ENCODE results near the gene LCN15.
A peak's percentile ranks its signal among the peaks of the same experiment; 100 is the strongest.

The LCN15 gene

DNA sequence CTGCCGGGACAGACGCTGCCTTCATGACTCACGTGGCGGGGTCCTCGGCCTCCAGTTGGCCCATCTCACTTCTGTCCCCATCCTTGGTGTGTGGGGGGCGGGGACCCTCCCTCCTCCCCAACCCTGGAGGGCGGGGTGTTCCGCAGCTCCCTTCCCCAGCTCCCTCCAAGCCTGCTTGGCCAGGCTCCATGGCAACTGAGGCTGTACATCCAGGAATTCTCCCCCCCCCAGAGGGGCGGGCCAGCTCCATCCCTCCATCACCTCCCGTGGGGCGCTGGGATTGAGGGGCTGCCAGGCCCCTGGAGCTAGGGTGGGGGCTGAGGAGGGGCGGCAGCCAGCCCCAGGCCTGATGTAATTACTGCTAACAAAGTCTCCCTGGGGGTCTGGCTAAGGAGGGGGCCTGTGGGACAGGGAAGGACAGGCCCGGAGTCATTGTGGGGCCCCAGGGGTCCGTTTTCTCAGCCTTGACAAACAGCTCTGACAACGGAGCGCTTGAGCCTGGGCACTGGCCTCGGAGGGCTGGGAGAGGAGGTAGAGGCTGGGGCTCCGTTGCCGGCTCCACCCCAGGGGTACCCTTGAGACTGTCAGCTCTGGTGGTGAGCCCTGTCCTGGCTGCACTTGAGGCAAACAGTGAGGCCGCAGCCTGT, 43.9 kb downstream of the LCN15 start:
- peak; percentile 44 for DNase-seq

DNA sequence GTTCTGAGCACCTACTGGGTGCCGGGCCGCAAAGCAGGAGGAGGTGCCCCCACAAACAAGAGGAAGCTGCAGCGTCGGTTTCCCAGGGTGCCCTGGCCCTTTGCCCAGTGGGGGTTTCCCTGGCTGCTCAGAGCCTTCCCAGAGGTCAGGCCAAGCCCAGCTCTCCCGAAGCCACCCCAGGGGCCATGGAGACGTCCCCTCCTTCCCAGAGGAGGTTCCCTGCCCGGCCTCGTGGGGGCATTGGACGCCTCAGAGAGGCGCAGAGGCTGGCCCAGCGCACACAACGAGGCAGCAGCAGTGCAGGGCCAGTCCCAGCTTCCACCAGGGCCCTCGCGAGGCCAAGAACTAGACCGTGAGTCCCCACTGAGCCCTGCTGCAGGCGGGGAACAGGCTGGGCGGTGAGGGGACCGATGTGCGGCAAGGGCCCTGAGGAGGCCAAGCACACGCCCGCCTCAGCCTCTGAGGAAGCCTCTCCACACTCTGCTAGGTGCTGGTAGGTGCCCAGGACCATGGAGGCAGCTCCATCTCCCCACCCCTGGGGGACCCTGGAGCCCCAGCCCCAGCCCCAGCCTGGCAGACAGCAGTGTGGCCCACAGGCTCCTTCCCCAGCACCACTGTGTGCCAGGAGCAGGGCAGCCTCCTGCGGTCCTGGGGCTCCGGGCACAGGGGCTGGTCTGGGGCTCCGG, 45.0 kb downstream of the LCN15 start:
- DNase-seq: no peak

DNA sequence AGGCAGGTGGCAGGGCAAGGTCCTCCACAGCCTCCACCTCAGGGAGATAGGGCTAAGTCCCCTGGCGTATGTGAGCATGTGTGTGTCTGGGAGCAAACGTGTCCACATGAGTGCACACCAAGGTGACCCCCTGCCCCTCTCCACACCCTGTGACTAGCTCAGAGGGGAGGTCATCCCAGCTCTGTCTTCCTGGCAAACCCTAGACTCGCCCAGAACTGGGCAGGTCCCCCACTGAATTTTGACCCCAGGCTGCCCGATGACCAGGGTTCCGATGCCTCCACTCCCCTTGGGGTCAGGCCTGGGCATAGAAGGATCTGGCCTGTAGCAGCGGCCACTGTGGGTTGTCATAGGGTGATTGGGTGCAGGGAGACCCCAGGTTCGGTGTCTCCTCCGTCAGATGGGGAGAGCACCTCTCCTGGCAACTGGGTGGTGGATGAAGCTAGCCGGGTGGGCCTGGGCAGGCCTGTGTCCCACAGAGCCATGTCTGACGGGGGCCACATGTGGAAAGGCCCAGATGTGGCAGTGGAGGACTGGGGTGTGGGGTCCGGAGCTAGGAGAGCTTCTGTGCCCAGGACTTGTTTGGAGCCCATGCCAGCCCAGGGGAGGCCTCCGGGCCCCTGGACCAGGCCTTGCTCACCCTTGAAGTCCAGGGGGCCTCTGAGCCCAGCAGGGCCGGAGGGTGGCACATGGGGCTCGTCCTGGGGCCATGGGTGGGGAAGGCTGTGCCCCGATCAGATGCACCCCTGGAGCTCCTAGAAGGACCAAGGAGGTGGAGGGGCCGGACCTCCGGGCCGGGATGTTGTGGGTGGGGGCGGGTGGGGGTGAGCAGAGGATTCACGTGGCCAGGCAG, 45.7 kb downstream of the LCN15 start:
- DNase-seq: no peak

DNA sequence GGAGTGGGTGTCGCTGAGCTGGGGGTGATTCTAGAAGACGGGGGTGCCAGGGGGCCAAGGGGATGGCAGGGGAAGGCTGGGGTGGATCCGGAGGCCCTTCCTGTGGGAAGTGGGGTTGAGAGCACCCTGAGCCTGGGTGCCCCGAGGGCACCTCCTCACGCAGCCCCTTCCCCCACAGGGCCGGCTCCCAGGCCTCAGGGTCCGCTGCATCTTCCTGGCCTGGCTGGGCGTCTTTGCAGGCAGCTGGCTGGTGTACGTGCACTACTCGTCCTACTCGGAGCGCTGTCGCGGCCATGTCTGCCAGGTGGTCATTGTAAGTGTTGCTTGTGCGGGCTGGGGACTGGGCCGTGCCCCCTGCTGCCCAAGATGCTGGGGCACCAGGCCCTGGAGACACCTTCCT, 46.9 kb downstream of the LCN15 start:
- DNase-seq: no peak

DNA sequence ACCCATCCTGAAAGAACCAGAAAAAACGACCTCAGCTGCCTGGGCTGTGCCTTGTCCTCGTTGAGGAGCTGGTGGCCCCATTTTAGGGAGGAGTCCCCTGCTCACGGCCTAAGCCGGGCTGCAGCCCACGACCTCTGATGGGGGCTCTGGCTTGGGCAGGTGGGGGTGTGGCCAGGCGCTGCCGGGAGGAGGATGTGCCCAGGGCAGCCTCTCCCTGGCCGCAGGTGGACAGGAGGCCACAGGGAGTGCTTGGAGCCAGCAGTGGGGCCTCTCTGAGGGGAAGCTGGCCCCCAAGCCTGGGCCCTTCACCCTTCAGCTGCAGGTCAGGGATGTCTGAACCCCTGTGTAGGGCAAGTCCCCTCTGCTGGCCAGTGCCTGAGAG, 49.4 kb downstream of the LCN15 start:
- DNase-seq: no peak

DNA sequence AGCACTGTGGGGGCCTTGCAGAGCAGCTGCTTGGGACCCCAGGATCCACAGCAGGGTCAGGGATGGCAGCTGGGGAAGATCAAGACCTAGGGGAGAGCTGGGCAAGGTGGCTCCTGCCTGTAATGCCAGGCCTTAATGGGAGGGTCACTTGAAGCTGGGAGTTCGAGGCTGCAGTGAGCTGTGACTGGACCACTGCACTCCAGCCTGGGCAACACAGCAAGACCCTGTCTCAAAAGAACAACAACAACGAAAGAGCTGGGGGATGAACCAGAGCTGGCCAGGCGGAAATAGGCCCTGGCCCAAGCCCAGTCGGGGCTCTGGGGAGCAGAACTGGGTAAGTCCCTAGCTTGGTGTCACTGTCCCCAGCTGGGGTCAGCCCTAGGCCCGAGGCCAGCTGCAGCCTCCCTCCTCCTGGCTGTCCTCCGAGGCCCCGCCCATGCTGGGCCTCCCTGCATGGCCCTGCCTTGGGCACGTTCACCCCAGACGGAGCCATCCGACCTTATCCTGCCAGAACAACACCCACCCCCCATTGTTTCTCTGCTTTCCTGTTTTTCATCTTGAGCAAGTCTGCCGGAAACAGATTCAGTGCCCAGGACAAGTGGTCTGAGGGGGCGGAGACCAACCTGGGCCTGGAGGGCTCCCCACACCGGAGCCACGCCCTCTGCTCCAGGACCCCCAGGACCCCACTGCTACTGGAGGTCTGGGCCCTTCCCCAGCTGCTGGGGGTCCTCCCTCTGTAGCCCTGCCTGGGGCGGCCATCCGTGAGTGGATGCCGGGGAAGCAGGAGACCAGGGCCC, 50.0 kb downstream of the LCN15 start:
- DNase-seq: no peak

DNA sequence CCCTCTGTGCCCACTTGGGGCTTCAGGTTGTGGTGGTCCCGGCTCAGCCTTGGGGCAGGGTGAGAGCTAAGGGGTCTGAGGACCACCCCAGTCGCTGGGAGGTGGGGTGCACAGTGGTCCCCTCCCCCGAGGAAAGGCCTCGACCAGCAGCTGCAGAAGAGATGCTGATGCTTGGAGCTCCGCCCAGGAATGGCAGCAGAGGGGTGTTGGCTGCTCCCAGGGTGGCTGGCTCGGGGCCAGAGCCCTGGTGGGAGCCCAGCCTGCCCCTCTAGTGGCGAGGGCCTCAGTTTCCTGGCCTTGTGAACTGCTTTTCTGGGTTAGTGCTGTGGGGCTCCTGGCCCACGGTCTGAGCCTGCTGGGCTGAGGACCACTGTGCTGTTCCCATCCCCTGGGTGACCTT, 50.8 kb downstream of the LCN15 start:
- no peak for DNase-seq

DNA sequence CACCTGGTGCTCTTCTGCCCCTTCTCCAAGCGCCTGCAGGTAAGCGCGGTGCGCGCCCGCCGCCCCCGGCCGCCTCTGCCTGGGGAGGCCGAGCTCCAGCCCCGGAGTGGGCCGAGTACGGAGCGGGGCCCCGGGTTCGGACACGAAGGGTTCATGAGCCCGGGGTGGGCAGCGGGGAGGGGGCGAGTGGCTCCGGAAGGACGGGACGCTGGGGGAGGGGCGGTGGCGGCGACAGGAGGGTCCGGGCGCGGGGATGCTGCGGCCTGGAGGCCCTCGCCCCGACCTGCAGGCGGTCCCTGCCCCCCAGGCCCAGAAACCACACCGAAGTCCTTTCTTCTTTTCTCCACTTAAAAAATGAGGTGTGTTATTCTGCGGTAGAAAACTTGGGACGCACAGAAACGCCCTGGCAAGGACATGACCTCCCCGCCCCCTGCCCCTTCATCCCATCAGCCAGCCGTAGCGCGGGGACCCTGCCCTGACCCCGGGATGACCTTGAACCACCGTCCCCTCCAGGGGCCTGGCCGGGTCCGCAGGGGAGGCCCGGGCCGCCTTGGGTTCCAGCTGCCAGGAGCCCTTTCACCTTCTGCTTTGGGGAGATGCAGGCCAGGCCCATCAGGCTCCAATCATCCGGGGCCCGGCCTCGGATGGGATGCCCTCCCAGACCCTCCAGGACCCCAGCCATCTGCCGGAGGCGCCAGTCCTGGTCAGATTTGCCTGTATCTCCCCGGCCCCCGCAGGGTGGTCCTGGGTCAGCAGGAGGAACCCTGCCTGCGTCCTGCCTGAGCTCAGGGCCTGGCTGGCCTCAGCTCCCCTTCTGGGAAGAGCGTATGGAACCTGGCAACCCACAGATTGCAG, 51.4 kb downstream of the LCN15 start:
- DNase-seq: no peak

DNA sequence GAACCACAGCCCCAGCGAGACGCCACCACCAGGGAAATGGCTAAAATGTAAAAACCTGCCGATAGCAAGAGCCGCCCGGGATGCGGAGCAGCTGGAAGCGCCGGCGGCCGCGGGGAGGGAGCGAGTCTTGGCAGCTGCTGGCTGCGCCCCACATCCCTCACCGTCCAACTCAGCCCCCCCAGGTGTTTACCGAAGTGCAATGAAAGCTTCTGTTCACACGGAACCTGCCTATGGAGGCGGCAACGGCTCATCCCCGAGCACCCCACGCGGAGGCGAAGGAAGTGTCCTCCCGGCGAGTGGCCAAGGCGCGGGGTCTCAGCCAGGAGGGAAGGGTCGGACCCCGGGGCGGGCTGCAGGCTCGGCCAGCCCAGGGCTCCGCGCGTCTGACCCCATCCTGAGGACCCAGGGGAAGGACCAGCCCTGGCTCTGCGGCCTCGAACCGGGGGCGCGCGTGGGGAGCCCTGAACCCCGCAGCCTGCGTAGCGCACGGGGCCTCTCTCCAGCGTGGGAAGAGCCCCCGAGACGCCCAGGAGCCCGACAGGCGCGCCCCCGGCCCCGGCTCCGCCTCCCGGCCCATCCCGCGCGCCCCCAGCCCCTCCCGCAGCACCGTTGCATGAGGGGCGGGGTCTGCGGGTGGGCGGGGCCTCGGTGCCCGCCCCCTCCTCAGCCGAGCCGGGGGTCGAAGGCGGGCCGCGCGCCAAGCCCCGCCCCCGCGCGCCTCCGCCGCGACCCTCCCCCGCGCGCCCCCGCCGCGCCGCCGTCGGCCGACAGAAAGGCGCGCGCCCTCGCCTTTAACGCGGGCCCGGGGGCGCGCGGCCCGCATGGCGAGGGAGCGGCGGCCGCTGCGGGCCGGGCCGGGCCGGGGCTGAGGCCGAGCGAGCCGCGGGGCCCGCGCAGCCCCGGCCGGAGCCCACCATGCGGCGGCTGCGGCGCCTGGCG, 52.3 kb downstream of the LCN15 start, which contains the start of gene DIPK1B:
DIPK1B (plus strand) TSS at position 822 of the 939 bp plus-strand sequence; CDS start at position 916, 94 bp downstream.
- no peak for DNase-seq

DNA sequence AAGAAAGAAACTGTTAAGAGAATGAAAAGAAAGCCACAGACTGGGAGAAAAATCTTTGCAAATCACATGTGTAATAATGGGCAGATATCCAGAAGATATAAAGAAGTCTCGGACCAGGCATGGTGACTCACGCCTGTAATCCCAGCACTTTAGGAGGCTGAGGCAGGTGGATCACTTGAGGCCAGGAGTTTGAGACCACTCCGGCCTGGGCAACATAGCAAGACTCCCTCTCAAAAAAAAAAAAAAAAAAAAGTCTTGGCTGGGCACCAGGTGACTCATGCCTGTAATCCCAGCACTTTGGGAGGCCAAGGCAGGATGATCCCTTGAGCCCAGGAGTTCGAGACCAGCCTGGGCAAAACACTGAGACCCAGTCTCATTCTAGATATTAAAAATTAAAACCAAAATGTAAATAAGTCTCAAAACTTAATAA, 53.1 kb downstream of the LCN15 start:
- peak; percentile 30 for DNase-seq

DNA sequence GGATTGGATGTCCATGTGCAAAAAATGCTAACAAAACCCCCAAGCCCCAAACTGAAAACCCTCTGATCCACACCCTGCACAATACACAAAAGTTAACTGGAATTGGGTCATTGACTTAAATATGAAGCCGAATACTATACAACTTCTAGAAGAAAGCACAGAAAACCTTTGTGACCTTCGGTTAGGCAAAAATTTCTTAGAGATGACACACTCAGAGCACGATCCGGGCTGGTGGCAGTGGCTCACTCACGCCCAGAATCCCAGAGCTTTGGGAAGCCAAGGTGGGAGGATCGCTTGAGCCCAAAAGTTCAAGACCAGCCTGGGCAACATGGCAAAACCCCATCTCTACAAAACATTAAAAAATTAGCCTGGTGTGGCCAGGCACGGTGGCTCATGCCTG, 53.8 kb downstream of the LCN15 start:
- DNase-seq: no peak
